ACC112 (cell line): ENCODE data around the gene AP3S2.

ENCODE experiments used
- H2AFZ ChIP-seq: fragments of 200-600 bp; sonication (generic); one replicate; pipeline ENCODE4 v1.6.0; 2017; ENCODE audit warnings: antibody characterized with exemption, low read length; ENCODE audit not compliant: unreplicated experiment
- H3K27ac ChIP-seq: fragments of 200-600 bp; sonication (generic); 2 replicates; pipeline ENCODE4 v1.5.1; 2014; ENCODE audit warnings: low read depth, mild to moderate bottlenecking, antibody characterized with exemption, low read length, moderate library complexity
- H3K27me3 ChIP-seq: fragments of 200-600 bp; sonication (generic); 2 replicates; pipeline ENCODE4 v1.6.1; 2014; ENCODE audit warnings: mild to moderate bottlenecking, antibody characterized with exemption, low read length, moderate library complexity, mixed read lengths; ENCODE audit not compliant: insufficient read depth
- H3K36me3 ChIP-seq: fragments of 200-600 bp; sonication (generic); 2 replicates; pipeline ENCODE4 v1.6.1; 2016; ENCODE audit warnings: mild to moderate bottlenecking, antibody characterized with exemption, low read length, moderate library complexity, mixed read lengths; ENCODE audit not compliant: insufficient read depth
- H3K4me1 ChIP-seq: fragments of 200-600 bp; sonication (generic); one replicate; pipeline ENCODE4 v1.6.1; 2016; ENCODE audit warnings: low read length, mixed read lengths; ENCODE audit not compliant: insufficient read depth, unreplicated experiment, control insufficient read depth
- H3K4me3 ChIP-seq: fragments of 200-600 bp; sonication (generic); 2 replicates; pipeline ENCODE4 v1.5.1; 2014; ENCODE audit warnings: mild to moderate bottlenecking, low read depth, low read length
- H3K79me2 ChIP-seq: fragments of 200-600 bp; sonication (generic); one replicate; pipeline ENCODE4 v1.6.0; 2016; ENCODE audit warnings: low read length; ENCODE audit not compliant: control insufficient read depth, unreplicated experiment, insufficient read depth

AP3S2 gene

GRCh38 chr15:89813381-89814111 is 80.2 kb downstream of the AP3S2 start:
- H3K79me2 ChIP-seq = peaks cover 65% of the 10 kb centered on the region
- H3K27ac ChIP-seq = peak overlapping the region; percentile 72
- peak overlapping the region; percentile 99 for H3K4me3 ChIP-seq
- H3K36me3 ChIP-seq = peaks cover 4% of the 10 kb centered on the region; the same call in 1 of the 2 replicates
- peaks cover 49% of the 10 kb centered on the region for H3K4me1 ChIP-seq
- H2AFZ ChIP-seq = peak overlapping the region; percentile 17
- no peaks in the 10 kb centered on the region for H3K27me3 ChIP-seq

- Histone ChIP-seq H3K36me3 (peaks cover 4% of the 10 kb centered on the region; the same call in 1 of the 2 replicates), H3K27me3 (no peaks in the 10 kb centered on the region), H3K4me1 (peaks cover 44% of the 10 kb centered on the region), H3K79me2 (peaks cover 71% of the 10 kb centered on the region), H2AFZ (no peak overlapping the region), H3K4me3 (peak overlapping the region; percentile 99), H3K27ac (peak overlapping the region; percentile 72)
Observed at GRCh38 chr15:89812847-89813320, 80.9 kb downstream of the AP3S2 start.

- peaks cover 38% of the 10 kb centered on the region for H3K4me1 ChIP-seq
Observed at GRCh38 chr15:89812011-89812846, 81.6 kb downstream of the AP3S2 start.

GRCh38 chr15:89810837-89811236 is 83.0 kb downstream of the AP3S2 start:
- peaks cover 12% of the 10 kb centered on the region; the same call in 1 of the 2 replicates for H3K36me3 ChIP-seq
- H3K4me3 ChIP-seq = no peak overlapping the region
- peaks cover 90% of the 10 kb centered on the region for H3K79me2 ChIP-seq
- no peak overlapping the region for H3K27ac ChIP-seq
- H3K4me1 ChIP-seq = peaks cover 38% of the 10 kb centered on the region
- H3K27me3 ChIP-seq = no peaks in the 10 kb centered on the region
- no peak overlapping the region for H2AFZ ChIP-seq

More at GRCh38 chr15:89812011-89812846, 81.6 kb downstream of the AP3S2 start:
- H3K79me2 ChIP-seq = peaks cover 77% of the 10 kb centered on the region
- H3K4me3 ChIP-seq = peak overlapping the region; percentile 99
- H3K27ac ChIP-seq = peak overlapping the region; percentile 72
- peaks cover 4% of the 10 kb centered on the region; the same call in 1 of the 2 replicates for H3K36me3 ChIP-seq
- no peaks in the 10 kb centered on the region for H3K27me3 ChIP-seq
- H2AFZ ChIP-seq = no peak overlapping the region

- Histone ChIP-seq H3K4me1 (peaks cover 33% of the 10 kb centered on the region), H3K27ac (0 out of 2 replicates have a peak overlapping the region, but pooled peaks have one; percentile 1), H2AFZ (no peak overlapping the region), H3K4me3 (no peak overlapping the region), H3K36me3 (peaks cover 17% of the 10 kb centered on the region; the same call in 1 of the 2 replicates), H3K27me3 (no peaks in the 10 kb centered on the region), H3K79me2 (peaks cover 97% of the 10 kb centered on the region)
Observed at GRCh38 chr15:89809787-89810148, 84.0 kb downstream of the AP3S2 start.

- Histone ChIP-seq H3K36me3 (peaks cover 23% of the 10 kb centered on the region; the same call in 1 of the 2 replicates), H3K79me2 (peaks cover 93% of the 10 kb centered on the region), H3K4me3 (no peak overlapping the region), H2AFZ (no peak overlapping the region), H3K4me1 (peaks cover 33% of the 10 kb centered on the region), H3K27me3 (no peaks in the 10 kb centered on the region), H3K27ac (0 out of 2 replicates have a peak overlapping the region, but pooled peaks have one; percentile 1)
Observed at GRCh38 chr15:89809093-89809786, 84.6 kb downstream of the AP3S2 start.

GRCh38 chr15:89808160-89808870 is 85.5 kb downstream of the AP3S2 start:
- Histone ChIP-seq H3K4me1 (peaks cover 32% of the 10 kb centered on the region), H3K4me3 (no peak overlapping the region), H3K27ac (no peak overlapping the region), H2AFZ (no peak overlapping the region), H3K27me3 (no peaks in the 10 kb centered on the region), H3K79me2 (peaks cover 84% of the 10 kb centered on the region), H3K36me3 (peaks cover 26% of the 10 kb centered on the region; the same call in 1 of the 2 replicates)

- Histone ChIP-seq H3K79me2 (peaks cover 81% of the 10 kb centered on the region), H3K27ac (no peak overlapping the region), H2AFZ (no peak overlapping the region), H3K27me3 (no peaks in the 10 kb centered on the region), H3K4me1 (peaks cover 26% of the 10 kb centered on the region), H3K36me3 (peaks cover 31% of the 10 kb centered on the region; the same call in 1 of the 2 replicates), H3K4me3 (no peak overlapping the region)
Observed at GRCh38 chr15:89807689-89808088, 86.1 kb downstream of the AP3S2 start.

GRCh38 chr15:89806559-89807550 is 86.9 kb downstream of the AP3S2 start:
- Histone ChIP-seq H3K36me3 (peaks cover 38% of the 10 kb centered on the region; the same call in 1 of the 2 replicates), H3K4me3 (no peak overlapping the region), H3K4me1 (peaks cover 18% of the 10 kb centered on the region), H3K27me3 (no peaks in the 10 kb centered on the region), H3K79me2 (peaks cover 76% of the 10 kb centered on the region), H2AFZ (no peak overlapping the region), H3K27ac (no peak overlapping the region)
